ENCODE measurements around the gene CEACAM18. TPM values are rescaled to one million over a fixed set of nuclear protein-coding genes. Genes with fewer than 3 reads are reported as not detected.

The CEACAM18 gene
- total RNA-seq, 4 donors from 2014 or later, result not detected

DNA sequence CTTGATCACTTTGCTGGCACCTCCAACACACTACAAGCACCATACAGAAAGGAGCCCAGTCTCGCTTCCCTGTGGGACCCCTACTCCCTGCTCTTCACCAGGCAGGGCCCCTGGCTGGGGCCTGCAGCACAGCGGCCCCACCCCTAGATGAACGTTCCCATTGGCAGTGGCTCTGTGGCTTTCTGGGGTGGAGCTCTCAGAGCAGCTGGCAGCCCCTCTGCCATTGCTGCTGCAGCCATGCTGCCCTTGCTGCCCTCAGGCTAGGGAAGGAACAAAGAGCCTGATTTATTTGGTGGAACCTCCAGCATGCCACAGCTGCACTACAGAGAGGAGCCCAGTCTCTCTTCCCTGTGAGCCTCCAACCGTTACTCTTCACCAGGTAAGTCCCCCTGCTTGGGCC, 47.3 kb downstream of the CEACAM18 start:
- intact Hi-C loops (cut with DNase I), result no loop called here
- no peaks in the 10 kb centered on the region for H3K9me3 ChIP-seq
- TF ChIP-seq POLR2A (IDR thresholded peaks at IDR 0.05), result no peak
- TF ChIP-seq, protein P1, sequence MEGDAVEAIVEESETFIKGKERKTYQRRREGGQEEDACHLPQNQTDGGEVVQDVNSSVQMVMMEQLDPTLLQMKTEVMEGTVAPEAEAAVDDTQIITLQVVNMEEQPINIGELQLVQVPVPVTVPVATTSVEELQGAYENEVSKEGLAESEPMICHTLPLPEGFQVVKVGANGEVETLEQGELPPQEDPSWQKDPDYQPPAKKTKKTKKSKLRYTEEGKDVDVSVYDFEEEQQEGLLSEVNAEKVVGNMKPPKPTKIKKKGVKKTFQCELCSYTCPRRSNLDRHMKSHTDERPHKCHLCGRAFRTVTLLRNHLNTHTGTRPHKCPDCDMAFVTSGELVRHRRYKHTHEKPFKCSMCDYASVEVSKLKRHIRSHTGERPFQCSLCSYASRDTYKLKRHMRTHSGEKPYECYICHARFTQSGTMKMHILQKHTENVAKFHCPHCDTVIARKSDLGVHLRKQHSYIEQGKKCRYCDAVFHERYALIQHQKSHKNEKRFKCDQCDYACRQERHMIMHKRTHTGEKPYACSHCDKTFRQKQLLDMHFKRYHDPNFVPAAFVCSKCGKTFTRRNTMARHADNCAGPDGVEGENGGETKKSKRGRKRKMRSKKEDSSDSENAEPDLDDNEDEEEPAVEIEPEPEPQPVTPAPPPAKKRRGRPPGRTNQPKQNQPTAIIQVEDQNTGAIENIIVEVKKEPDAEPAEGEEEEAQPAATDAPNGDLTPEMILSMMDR (IDR thresholded peaks at IDR 0.05), result no peak
- WGBS, 2 donors, result 37 to 80% methylated on average over 1 to 3 of the region's 4 CpGs
- H3K4me3 ChIP-seq, result no peak overlapping the region
- no peaks in the 10 kb centered on the region for H3K4me1 ChIP-seq
- no peak for DNase-seq
- H3K27ac ChIP-seq, result no peak overlapping the region
- no peaks in the 10 kb centered on the region for H3K36me3 ChIP-seq
- peaks cover 0 to 26% (median 0%) of the 10 kb centered on the region in 4 donors for H3K27me3 ChIP-seq

DNA sequence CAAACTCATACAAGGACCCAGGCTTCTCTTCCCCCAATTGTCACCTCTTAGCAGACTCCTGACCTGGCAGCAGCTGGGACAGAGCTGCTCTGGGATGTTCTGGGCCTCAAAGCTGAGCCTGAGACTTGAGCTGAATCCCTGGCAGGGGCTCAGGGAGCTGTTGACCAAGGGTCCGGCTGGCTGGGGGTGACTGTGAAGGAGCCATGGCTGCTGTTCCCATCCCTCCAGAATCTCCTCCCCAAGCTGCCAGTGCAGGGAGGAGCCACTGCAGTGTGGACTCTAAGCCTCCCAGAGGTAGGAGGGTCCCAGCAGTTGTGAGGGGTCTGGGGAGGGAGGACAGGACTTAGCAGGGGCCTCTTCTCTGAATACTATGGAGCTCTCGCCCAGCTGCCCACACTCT, 51.0 kb downstream of the CEACAM18 start:
- H3K27ac ChIP-seq, result no peak overlapping the region
- no peak overlapping the region for H3K4me3 ChIP-seq
- H3K9me3 ChIP-seq, result no peaks in the 10 kb centered on the region
- intact Hi-C loops (cut with DNase I), result no loop called here
- no peaks in the 10 kb centered on the region for H3K4me1 ChIP-seq
- no peaks in the 10 kb centered on the region for H3K36me3 ChIP-seq
- no peak for DNase-seq
- no peak for TF ChIP-seq POLR2A (IDR thresholded peaks at IDR 0.05)
- TF ChIP-seq, protein P1 (IDR thresholded peaks at IDR 0.05), result no peak
- WGBS, 2 donors, result 40 to 63% methylated on average over 1 of the region's 2 CpGs
- peaks cover 0 to 43% (median 0%) of the 10 kb centered on the region in 4 donors for H3K27me3 ChIP-seq

DNA sequence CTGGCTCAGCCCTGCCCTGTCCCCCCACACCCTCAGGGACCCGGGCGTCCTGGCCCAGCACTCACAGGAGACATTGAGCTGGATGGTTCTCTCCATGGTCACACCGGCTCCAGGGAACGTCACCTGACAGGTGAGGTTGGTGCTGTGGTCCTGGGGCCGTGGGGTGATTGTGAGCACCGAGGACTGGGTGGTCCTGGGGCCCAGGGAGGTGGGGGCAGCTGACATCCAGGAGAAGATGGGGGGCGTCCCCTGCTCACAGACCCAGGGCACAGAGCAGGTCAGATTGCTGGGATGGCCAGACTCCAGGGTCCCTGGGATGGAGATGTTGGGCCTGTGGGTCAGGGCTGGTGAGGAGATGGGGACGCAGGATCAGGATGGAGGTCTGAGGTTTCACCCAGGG, 52.3 kb downstream of the CEACAM18 start:
- intact Hi-C loops (cut with DNase I), result no loop called here
- TF ChIP-seq, protein P1 (IDR thresholded peaks at IDR 0.05), result no peak
- TF ChIP-seq POLR2A (IDR thresholded peaks at IDR 0.05), result no peak
- DNase-seq, result no peak
- Histone ChIP-seq H3K4me1 (no peaks in the 10 kb centered on the region), H3K27ac (no peak overlapping the region), H3K36me3 (no peaks in the 10 kb centered on the region), H3K27me3 (peaks cover 0 to 39% (median 0%) of the 10 kb centered on the region in 4 donors), H3K9me3 (no peaks in the 10 kb centered on the region), H3K4me3 (peak overlapping the region in 1 of 4 donors; percentile 9)
- 60% methylated on average over 1 of the region's 8 CpGs; no CpG with 5 or more reads in 1 of the 2 donors for WGBS, 2 donors

DNA sequence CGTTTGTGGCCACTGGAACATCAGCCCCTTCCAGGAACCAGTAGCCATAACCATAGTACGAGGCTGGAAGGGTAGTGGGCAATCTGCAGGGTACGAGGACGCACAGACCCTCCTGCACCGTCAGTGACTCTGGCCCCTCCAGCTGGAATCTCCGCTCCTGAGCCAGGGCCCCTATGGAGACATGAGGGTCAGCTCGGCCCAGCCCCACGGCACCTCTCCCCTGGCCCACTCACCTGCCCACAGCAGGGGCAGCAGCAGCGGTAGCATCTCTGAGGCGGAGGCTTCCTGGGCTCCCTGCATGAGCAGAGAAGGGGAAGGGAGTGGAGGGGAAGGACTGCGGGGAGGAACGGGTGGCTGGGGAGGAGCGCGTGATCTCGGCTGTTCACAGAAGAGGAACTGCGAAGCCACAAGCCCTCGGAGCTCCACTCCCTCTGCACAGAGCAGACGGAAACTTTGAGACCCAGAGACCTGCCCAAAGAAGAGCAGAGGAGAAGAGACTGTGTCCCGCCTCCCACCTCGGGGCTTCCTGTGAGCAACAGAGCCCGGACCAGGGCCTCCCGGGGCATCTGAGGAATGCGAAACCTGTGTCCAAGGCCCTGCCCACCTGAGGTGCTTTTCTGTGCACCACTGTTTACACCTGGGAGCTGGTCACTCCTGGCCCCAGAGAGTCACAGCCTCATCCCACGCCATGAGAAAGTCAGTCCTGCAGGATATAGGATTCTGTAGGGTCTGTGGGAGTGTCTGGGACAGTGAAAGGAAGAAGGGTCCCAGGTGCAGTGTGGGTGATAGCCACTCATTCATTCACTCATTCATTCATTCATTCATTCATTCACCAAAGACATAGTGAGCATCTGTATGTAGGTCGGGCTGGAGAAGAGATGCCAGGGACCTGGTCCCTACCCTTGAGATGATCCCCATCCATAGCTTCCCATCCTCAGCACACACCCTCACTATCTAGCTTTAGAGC, 53.3 kb downstream of the CEACAM18 start, which contains the start of gene SIGLEC6:
TSS of gene SIGLEC6 (minus strand) at position 322 of the 967 bp plus-strand sequence. CDS start at position 300, 22 bp downstream.
- Histone ChIP-seq H3K4me1 (no peaks in the 10 kb centered on the region), H3K27me3 (peaks cover 0 to 37% (median 0%) of the 10 kb centered on the region in 4 donors), H3K9me3 (no peaks in the 10 kb centered on the region), H3K4me3 (peak within 1 kb of the TSS in 1 of 4 donors; percentile 9), H3K27ac (no peak within 1 kb of the TSS), H3K36me3 (no peaks in the 10 kb centered on the region)
- intact Hi-C loops (cut with DNase I), result no loop called here
- DNase-seq, result peak; percentile 32
- WGBS, 2 donors, result 20 to 69% methylated on average over 7 to 15 of the region's 25 CpGs
- TF ChIP-seq, protein P1 (IDR thresholded peaks at IDR 0.05), result no peak
- no peak for TF ChIP-seq POLR2A (IDR thresholded peaks at IDR 0.05)

DNA sequence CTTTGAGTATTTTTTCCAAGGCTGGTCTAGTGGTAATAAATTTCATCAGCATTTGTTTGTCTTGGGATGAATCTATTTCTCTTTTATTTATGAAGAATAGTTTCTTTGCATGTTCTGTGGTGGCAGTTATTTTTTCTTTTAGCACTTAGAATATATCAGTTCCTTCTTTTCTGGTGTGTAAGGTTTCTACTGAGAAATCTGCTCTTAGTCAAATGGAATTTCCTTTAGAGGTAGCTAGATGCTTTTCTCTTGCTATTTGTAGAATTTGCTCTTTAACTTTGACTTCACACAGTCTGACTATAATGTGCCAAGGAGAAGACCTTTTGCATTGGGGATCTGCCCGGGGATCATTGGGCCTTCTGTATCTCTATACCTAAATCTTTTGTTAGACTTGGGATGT, 57.2 kb downstream of the CEACAM18 start:
- no peaks in the 10 kb centered on the region for H3K9me3 ChIP-seq
- intact Hi-C loops (cut with DNase I), result no loop called here
- H3K4me3 ChIP-seq, result no peak overlapping the region
- no peaks in the 10 kb centered on the region for H3K4me1 ChIP-seq
- WGBS, 2 donors, result 41 to 80% methylated on average over 1 of the region's 1 CpG
- H3K36me3 ChIP-seq, result no peaks in the 10 kb centered on the region
- no peak for TF ChIP-seq POLR2A (IDR thresholded peaks at IDR 0.05)
- TF ChIP-seq, protein P1 (IDR thresholded peaks at IDR 0.05), result no peak
- no peak overlapping the region for H3K27ac ChIP-seq
- H3K27me3 ChIP-seq, result peaks cover 0 to 43% (median 0%) of the 10 kb centered on the region in 4 donors
- DNase-seq, result no peak
